HG03521 (cell line): ENCODE measurements around the gene SCN5A.

Experiments used
- ATAC-seq: cut with Tn5 transposase; IDR thresholded peaks from one replicate; pipeline ENCODE4 v1.9.1; 2021; ENCODE audit warnings: mild to moderate bottlenecking, moderate library complexity; ENCODE audit not compliant: unreplicated experiment

Gene SCN5A

DNA sequence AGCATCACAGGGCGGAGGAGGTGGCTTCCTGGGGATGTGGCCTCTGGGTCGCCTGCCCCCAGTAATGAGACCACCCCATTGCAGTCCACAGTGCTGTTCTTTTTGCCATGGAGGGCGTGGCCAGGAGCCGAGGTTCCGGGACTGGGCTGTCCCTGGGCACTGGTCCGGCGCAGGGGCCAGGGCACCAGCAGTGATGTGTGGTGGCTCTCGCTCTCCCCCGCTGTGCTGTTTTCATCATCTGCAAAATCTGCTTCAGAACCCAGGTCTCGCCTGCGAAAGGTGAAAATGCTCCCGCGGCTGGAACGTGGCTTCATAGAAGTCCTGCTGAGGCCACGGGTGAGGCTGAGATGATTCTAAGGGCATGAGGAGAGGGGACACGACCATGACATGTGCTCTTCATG, 45.8 kb downstream of the SCN5A start:
- ATAC-seq, result no peak

DNA sequence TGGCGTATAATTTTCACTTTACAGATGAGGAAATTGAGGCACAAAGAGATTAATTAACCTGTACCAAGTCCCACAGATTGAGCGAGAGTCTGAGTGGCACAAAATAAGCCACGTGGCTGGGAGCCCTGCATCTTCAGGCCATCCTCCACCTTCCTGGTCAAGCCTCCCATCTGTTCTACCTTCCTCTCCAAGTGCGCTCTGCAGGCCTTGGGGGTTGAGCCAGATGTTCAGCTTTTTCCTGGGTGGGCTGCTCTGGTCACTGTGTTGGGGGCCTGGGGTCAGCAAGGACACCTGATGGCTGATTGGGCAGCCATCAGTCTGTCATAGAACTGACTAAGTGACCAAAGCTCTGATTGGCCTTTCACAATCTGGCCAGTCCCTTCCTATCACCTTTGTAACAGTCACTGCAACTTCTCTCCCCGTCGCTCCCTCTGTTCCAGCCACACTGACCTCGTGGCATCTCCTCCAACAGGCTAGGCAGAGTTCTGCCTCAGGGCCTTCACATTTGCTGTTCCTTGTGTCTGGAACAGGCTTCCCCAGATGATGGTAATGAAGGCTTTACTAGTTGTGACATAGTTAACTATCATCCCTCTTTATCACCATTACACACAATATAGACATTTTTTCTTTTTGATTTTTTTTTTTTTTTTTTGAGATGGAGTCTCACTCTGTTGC, 46.8 kb downstream of the SCN5A start:
- ATAC-seq, result no peak

DNA sequence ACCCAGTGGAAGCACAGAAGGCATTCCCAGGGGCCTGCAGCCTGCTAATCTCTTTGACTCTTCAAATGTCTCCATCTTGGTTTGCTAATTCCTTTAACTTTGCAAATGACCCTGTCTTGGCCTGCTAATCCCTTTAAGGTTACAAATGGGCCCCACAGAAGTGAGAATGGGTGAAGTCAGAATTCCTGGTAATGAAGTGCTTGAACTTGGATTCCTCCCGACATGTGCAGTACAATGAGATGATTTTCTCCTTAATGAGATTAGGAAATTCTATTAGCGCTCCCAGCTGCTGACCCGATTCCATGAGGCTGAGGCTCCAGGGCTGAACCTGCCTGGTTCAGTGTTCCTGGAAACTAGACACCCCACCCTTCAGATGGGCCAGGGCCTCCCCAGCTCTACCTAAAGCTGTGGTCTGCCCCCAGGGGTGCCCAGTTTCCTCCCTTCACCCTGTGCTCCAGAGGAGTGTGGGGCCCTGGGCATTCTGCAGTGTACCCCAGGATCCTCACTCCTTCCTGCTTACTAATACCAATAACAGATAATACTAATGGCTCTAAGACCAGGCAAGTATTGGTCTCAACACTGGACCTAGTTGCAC, 47.4 kb downstream of the SCN5A start:
- ATAC-seq, result no peak

DNA sequence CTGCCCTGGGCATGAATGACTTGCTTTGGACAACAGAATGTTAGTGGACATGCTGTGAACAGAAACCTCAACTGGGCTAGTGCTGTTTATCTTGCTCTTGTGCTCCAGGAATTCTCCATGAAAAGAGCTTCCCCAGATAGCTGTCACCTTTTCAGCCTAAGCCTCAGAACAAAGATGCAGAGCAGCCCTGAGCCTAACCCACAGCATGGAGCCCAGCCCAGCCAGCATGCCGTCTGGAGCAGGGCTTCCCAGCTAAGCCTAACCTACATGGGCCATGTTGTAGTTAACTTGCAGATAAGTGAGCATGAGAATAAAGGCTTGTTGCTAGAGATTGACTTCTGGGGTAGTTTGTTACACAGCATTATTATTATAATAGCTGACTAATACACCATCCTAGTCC, 48.9 kb downstream of the SCN5A start:
- ATAC-seq, result no peak

DNA sequence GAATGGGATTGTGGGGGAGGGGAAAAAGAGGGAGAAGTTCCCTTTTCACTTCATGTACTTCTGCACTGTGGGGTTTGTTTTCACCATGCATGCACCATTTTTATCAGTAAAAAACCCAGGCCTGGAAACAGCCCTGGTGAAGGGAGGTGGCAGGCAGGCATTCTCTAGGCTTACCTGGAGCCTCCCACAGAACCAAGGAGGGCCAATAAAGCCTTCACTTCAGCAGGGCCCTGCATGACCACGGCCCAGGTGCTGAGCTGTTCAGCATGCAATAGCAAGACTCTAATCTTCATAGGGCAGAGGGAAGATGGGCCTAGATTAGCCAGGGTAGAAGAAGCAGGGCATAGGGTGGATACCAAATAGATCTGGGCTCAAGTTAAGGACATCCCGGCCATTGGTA, 49.6 kb downstream of the SCN5A start:
- no peak for ATAC-seq

DNA sequence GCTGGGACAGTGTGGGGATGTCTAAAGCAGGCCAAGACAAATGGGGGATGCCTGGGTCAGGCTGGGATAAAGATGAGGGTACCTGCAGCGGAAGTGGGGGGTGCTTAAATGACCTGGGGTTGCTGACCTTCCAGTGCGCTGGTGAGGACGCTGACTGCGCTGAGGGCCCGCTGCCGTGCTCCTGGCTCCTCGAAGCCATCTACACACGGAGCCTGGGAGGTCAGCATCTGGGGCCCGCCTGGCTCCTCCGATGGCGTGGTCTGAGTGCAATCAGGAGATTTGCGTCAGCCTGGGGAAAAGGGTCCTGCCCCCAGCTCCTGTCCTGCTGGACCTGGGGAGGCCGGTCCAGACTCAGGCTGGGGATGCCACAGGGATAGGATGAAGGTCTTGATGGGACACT, 50.7 kb downstream of the SCN5A start:
- no peak for ATAC-seq

DNA sequence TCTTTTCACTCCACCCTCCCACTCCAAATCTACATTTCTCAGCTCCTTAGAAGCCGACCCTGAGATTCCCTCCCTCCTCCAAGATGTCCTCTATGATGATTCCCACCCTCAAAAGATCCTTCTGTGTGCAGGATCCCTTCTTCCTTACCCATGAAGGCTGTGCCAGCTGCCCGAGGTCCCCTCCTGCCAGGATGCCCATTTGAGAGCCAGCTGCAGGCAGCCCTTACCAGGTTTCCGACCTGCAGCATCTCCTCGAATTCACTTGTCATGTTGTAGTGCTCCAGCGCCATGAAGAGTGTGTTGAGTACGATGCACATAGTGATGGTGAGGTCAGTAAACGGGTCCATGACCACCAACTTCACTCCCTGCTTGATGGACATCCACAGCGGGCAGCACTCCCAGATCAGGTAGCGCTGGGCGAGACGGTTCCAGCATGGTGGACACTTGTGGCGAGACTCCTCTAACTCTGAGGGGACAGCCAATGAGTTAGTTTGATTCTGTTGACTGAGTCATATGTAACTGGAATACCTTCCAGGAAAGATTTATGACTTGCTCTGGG, 51.9 kb downstream of the SCN5A start:
- no peak for ATAC-seq

DNA sequence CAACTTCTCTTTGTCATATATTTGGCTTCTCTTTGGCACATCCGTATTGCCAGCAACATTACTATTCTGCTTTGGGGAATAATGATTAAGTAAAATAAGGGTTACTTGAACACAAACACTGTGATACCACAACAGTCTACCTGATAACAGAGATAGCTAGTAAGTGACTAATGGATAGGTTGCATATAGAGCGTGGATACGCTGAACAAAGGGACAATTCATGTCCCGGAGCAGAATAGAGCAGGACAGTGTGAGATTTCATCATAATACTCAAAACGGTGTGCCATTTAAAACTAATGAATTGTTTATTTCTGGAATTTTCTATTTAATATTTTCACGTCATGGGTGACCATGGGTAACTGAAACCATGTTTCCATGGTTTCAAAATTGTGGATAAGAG, 54.1 kb downstream of the SCN5A start:
- ATAC-seq, result no peak

DNA sequence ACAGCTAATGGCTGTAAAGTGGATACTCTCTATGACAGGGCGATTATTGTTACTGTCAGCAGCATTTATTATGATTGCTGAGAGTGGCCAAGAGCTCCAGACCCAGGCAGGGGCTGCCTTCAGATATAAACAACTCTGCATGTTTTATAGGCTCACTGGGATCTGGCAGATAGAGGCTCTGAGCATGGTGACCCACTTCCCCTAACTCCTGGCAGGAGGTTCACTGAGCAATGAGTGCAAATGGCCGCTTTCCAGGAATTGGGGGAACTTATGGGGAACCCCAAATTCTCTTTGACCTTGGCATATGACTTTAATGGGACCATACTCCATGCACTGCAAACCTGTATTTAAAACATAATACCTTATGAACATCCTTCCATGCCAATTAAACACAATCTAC, 59.0 kb downstream of the SCN5A start:
- no peak for ATAC-seq

DNA sequence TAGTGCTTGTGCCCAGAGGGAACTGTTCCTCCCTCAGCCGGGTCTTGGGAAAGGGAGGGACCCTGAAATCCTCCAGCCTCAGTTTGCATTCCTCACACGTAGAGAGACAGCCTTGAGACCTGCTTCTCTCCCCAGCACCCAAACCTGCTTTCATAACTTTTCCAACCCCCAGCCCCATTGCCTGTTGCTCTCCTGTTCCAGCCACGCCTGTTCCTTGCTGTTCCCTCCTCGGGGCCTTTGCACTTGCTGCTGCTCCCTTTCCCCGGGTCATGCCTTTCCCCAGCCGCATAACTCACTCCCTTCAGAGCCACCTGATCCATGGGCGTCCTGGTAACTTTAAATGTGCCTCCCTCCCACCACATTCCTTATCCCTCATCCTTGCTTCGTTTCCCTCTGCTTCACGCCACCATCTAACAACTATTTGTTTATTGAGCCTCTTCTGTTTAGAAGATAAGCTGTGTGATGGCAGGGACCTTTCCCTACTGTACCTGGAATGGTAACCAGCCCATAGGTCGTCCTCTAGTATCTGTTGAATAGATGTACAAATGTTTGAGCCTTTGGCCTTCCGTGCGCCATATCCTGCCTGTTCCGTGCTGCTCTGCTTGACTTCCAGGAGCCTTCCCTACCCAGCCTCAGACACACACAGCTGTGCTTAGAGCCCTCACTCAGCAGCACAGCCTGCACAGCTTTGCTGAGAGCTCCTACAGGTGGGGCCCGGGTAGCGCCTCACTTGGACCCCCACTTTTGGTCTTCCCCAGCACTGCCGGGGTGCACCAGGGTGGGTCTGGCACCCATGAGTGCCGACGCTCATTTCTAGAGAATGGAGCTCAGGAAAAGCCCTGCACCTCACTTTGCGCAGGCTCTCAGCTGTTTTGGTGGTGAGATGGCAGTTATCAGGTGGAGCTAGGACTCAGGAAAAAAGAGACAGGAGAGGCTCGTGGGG, 60.2 kb downstream of the SCN5A start:
- ATAC-seq, result no peak

DNA sequence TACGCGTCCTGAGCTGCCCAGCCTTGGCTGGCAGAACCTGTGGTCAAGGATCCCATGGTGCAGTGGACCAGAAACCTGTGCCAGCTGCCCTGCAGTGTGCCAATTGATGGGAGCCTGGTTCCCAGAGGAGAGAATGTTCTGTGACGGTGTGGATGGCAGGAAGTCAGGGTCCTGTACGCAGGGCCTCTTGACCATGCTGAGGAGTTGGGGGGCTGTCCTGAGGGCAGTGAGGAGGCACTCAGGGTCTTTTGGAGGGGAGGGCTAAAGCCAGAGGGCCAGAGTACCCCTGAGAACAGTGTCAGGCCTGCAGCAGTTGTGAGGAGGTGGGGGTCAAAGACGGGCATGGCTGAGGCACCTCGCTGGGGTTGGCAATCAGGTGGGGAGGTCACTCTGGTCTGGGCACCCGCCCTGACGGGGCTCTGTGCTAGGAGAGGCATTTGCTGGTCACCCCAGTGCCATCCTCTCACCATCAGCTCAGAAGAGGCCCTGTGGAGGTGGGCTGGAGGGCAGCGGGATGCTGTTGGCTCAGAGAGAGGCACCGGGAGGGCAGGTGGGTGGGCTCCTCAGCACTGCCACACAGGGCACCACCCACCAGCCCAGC, 61.0 kb downstream of the SCN5A start:
- no peak for ATAC-seq

DNA sequence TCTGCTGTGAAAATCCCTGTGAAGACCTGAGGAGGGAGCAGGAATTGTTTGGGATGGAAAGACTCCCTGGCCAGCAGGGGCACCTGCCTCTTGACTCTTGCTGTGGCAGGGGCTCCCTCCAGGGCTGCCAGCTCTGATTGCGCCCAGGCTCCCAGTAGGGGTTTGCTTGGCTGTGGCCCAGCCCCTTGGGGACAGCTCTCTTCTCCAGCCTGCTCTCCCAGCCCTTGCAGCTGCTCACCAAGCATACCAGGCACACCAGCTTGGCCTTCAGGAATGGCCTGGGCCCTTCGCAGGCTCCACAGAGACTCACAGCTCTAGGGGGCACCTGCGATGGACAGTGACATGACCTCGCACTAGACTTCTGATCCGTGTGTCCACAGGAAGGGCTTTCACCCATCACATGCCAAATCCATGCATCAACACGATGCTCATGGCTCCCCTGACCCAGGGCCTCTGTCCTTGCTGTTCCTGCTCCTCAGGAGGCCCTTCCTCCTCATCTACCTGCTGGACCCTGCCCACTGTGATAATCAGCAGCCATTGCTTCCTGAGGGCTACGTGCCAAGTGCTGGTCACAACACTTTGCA, 61.8 kb downstream of the SCN5A start:
- no peak for ATAC-seq

DNA sequence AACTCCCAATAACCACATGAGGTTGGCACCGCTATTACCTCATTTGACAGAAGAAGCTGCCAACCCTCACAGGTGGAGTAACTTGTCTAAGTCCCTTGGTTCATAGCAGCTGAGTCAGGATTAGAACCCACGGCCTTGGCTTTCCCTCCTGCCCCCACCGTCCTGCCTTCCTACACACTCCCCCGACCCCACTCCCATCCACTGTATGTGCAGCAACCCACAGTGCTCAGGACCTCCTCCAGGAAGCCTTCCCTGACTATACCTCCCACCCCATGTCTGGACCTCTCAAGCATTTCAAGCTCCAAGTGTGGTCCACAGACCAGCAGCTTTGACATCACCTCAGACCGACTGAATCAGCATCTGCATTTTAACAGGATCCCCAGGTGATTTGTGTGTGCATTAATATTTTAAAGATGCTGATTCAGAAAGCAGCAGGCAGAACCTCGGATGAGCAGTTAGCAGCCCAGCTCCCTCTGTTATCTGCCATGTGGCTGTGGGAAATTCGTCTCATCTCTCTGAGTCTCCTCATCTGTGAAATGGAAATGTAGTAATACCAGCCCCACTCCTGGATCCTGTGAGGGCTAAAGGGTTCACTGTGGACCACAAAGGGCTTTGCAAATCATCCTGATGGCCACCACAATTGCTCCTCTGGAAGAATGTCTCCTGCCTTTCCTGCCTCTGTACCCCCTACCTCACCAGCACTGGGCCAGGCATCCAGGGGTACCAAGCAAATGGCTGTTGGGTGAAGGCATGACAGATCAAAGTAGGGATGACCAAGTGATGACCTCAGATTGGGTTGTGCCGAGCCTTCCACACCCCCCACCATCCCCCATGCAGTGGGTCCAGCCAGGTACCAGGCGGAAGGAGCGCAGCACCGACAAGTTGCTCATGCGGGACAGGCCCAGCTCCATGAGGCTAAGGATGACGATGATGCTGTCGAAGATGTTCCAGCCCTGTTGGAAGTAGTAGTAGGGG, 62.7 kb downstream of the SCN5A start:
- ATAC-seq, result no peak

DNA sequence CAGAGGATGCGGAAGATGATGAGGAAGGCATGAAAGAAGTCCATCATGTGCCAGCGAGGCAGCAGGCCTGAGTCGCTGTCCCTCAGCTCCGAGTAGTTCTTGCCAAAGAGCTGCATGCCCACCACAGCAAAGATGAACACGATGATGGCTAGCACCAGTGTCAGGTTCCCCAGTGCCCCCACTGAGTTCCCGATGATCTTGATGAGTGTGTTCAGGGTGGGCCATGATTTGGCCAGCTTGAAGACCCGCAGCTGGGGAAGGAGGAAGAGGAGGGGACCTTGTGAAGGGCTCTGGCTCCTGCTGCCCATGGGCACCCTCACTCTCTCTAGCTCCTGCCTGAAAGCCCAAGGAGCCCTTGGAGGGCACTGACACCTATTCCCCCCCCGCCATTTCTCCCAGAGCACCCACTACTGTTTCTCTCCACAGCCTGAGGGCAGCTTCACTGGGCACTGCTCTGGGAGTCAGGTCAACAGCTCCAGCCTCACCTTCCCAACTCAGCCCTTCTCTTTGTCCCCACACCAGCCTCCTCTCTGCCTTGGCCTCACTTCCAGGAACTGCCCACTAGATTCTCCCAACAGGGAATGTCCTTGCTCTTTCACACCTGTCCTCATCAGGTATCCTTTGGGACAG, 63.6 kb downstream of the SCN5A start:
- ATAC-seq, result no peak

DNA sequence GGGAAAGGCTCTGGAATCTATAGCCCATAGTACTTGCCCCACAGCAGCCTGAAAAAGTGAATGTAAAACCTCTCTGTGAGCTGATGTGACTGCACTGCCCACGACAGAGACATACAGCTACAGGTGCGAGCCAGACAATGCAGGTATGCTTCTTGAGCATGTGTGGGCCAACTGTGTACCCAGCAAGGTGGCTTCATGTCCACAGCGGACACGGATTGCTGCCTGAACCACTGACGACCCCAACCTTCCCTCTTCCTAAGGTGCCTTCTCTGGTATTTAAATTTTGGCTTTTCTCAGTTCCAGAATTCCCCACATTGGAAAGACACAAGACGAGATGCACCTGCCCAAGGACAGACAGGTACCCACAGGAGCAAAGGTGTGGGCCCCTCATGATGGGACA, 65.8 kb downstream of the SCN5A start:
- no peak for ATAC-seq

DNA sequence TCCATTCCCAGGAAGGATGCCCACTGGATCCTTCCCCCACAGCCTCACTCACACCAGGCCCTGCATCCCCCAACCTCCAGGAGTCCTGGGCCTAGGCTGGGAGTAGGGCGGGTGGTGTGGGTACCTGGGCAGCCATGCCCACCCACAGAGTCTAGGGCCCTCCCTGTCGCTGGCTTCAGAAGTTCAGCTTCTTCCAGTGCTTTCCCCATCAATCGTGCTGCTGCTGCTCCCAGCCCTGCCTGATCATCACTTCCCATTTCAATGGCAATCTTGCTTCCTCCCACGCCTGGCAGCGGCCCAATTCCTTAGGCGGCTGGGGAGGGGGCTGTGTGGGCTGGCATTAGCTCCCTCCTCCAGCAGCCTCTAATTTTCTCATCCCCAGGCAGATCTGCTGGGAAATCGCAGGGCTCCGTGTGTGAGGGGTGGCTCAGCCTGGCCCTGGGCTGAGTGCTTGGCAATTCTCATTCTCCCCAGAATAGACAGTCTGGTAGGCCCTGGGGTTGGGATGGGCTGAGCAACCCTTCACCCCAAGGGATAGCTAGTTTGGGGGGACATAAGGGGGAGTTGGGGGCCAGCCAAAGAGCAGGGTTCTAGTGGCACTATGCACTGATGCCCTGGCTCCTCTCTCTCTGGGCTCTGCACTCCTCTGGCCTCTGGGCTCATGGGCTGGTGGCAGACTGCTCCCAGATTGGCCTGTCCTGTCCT, 66.4 kb downstream of the SCN5A start:
- ATAC-seq, result no peak

DNA sequence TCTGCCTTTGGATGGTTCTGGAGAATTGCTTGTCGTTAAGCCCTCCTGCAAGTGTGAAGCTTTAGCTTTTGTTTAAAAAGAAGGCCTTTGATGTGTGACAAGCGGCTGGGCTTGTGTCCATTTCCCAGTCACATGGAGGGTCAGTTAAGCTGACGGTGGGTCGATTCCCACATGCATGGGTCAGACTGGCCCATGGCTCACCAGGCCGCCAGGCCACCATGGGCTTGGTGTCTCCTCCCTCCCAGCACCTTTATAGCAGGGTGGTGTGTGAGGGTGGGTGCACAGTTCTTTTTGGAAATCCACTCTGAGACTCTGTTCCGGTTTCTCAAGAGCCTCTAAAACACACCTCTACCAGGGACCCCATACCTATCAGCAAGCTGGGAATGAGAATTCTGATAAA, 67.2 kb downstream of the SCN5A start:
- ATAC-seq, result no peak

DNA sequence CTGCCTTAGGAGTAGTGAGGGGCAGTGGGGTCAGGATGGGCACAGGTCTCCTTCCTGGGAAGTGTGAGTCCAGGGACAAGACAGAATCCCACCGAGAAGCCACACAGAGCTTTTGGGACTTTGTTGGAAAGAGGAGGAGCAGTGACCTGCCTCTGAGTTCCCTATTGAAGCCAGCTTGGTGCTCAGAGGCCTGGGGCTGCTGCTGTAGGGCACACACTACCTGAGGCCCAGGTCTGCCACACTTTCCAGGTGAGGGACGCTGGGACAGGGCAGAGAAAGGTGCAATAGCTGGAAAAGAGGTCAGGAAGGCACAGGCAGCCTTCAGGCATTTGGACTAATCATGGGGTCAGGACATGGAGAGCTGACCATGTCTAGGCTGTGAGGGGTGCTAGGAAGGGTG, 67.7 kb downstream of the SCN5A start:
- no peak for ATAC-seq
